Left ventricle myocardium inferior (tissue), 1 donor: Measurements from ENCODE around the gene OR52N4. TPM values are rescaled to one million over a fixed set of nuclear protein-coding genes. Genes with fewer than 3 reads are reported as not detected.

ENCODE experiments used
- DNase-seq: peaks from one replicate; pipeline ENCODE4 v3.0.0-alpha.2; 2020
- H3K27ac ChIP-seq: fragments of 200-600 bp; replicated peaks from 2 replicates; pipeline ENCODE4 v1.8.0; 2021
- H3K27me3 ChIP-seq: fragments of 200-600 bp; 2 replicates; pipeline ENCODE4 v1.8.0; 2021; ENCODE audit warnings: low read depth
- H3K36me3 ChIP-seq: fragments of 200-600 bp; 2 replicates; pipeline ENCODE4 v1.8.0; 2021
- H3K4me1 ChIP-seq: fragments of 200-600 bp; 2 replicates; pipeline ENCODE4 v1.8.0; 2021
- H3K4me3 ChIP-seq: fragments of 200-600 bp; 2 replicates; pipeline ENCODE4 v1.8.0; 2021; ENCODE audit warnings: mild to moderate bottlenecking, moderate library complexity
- H3K9me3 ChIP-seq: fragments of 200-600 bp; replicated peaks from 2 replicates; pipeline ENCODE4 v1.8.0; 2021
- CTCF ChIP-seq: fragments of 200-600 bp; IDR thresholded peaks from 2 replicates; pipeline ENCODE4 v1.8.0; 2021; ENCODE audit warnings: antibody characterized with exemption, mild to moderate bottlenecking, borderline replicate concordance
- intact Hi-C: fragments of 100-400 bp; cut with micrococcal nuclease; formaldehyde crosslinking; loops from one replicate; pipeline ENCODE4 v1.11.0; 2022
- total RNA-seq: library from RNA; stranded (reverse); fragmentation: NEBNext Ultra II Directional; extraction: Animal tissue kit (Norgen Biotek cat#: 25700); gene quantifications from one replicate; pipeline ENCODE4 v1.2.1, GENCODE V29; 2021
- donor health status: DM: no; HTN: yes; CAD: no; lungs with severe emphysema.

Gene OR52N4
- total RNA-seq, 1 donor from 2014 or later: not detected

- DNase-seq: no peak
- H3K36me3 ChIP-seq: no peaks in the 10 kb centered on the region
Observed at GRCh38 chr11:5783255-5783654, 29.2 kb downstream of the OR52N4 start, which contains the start of gene OR52N5. OR52N5 (minus strand) TSS chr11:5783355; CDS start chr11:5778634, 4,721 bp downstream.

GRCh38 chr11:5791165-5791564, 37.1 kb downstream of the OR52N4 start, which contains the start of gene OR52N1:
OR52N1 (minus strand) TSS chr11:5791265; CDS start chr11:5788816, 2,449 bp downstream.
- intact Hi-C loops: no loop called here
- H3K27ac ChIP-seq: no peak within 1 kb of the TSS

More at GRCh38 chr11:5783255-5783654, 29.2 kb downstream of the OR52N4 start, which contains the start of gene OR52N5:
- Histone ChIP-seq H3K27me3 (no peaks in the 10 kb centered on the region), H3K27ac (no peak within 1 kb of the TSS), H3K4me3 (no peak within 1 kb of the TSS), H3K9me3 (no peaks in the 10 kb centered on the region), H3K4me1 (no peaks in the 10 kb centered on the region)
- intact Hi-C loops: no loop called here
- TF ChIP-seq CTCF: no peak

GRCh38 chr11:5796541-5796940, 42.5 kb downstream of the OR52N4 start:
- no peak for DNase-seq
- Histone ChIP-seq H3K9me3 (peaks cover 19% of the 10 kb centered on the region), H3K27me3 (no peaks in the 10 kb centered on the region), H3K27ac (no peak overlapping the region), H3K4me3 (no peak overlapping the region), H3K36me3 (no peaks in the 10 kb centered on the region), H3K4me1 (no peaks in the 10 kb centered on the region)
- no peak for TF ChIP-seq CTCF
- intact Hi-C loops: no loop called here

More at GRCh38 chr11:5791165-5791564, 37.1 kb downstream of the OR52N4 start, which contains the start of gene OR52N1:
- H3K9me3 ChIP-seq: peaks cover 19% of the 10 kb centered on the region
- H3K27me3 ChIP-seq: no peaks in the 10 kb centered on the region
- no peak for TF ChIP-seq CTCF
- DNase-seq: no peak
- H3K4me1 ChIP-seq: no peaks in the 10 kb centered on the region
- H3K36me3 ChIP-seq: no peaks in the 10 kb centered on the region
- no peak within 1 kb of the TSS for H3K4me3 ChIP-seq

- peaks cover 5% of the 10 kb centered on the region for H3K27me3 ChIP-seq
- intact Hi-C loops: no loop called here
Observed at GRCh38 chr11:5803982-5804381, 49.9 kb downstream of the OR52N4 start.

More at GRCh38 chr11:5803982-5804381, 49.9 kb downstream of the OR52N4 start:
- peaks cover 9% of the 10 kb centered on the region for H3K4me1 ChIP-seq
- no peak for TF ChIP-seq CTCF
- H3K27ac ChIP-seq: no peak overlapping the region
- H3K4me3 ChIP-seq: no peak overlapping the region
- no peak for DNase-seq
- H3K36me3 ChIP-seq: no peaks in the 10 kb centered on the region
- peaks cover 10% of the 10 kb centered on the region for H3K9me3 ChIP-seq

Other genes starting within 250 kb of the OR52N4 start
- gene UBQLN3, start 244.3 kb upstream of the OR52N4 start, total RNA-seq: 0.14 TPM
- not detected for gene UBQLNL, start 237.5 kb upstream of the OR52N4 start, total RNA-seq
- not detected for gene OR52H1, start 205.7 kb upstream of the OR52N4 start, total RNA-seq
- not detected for gene OR52B6, start 173.4 kb upstream of the OR52N4 start, total RNA-seq
- 0.58 TPM for gene TRIM6, start 157.6 kb upstream of the OR52N4 start, total RNA-seq
- 1.7 TPM for gene TRIM34, start 129.2 kb upstream of the OR52N4 start, total RNA-seq
- 8.4 TPM for gene TRIM5, start 69.2 kb upstream of the OR52N4 start, total RNA-seq
- gene TRIM22, start 64.5 kb upstream of the OR52N4 start, total RNA-seq: 16.6 TPM
- gene OR56B1, start 17.8 kb upstream of the OR52N4 start, total RNA-seq: not detected
- not detected for gene OR52N5, start 29.1 kb downstream of the OR52N4 start, total RNA-seq
- not detected for gene OR52N1, start 37.0 kb downstream of the OR52N4 start, total RNA-seq
- not detected for gene OR52N2, start 54.7 kb downstream of the OR52N4 start, total RNA-seq
- gene OR52E6, start 87.7 kb downstream of the OR52N4 start, total RNA-seq: not detected
- not detected for gene OR52E8, start 103.4 kb downstream of the OR52N4 start, total RNA-seq
- not detected for gene OR52E4, start 126.4 kb downstream of the OR52N4 start, total RNA-seq
- gene OR52E5, start 139.0 kb downstream of the OR52N4 start, total RNA-seq: not detected
- not detected for gene OR56A3, start 188.0 kb downstream of the OR52N4 start, total RNA-seq
- not detected for gene OR56A5, start 214.3 kb downstream of the OR52N4 start, total RNA-seq
- not detected for gene OR52L1, start 232.7 kb downstream of the OR52N4 start, total RNA-seq